GM20000 (cell line): Measurements from ENCODE around the gene SEC31A.

ENCODE experiments used
- DNase-seq: peaks from one replicate; pipeline ENCODE4 v3.0.0; 2012; ENCODE audit warnings: low spot score
- TF ChIP-seq, protein P1 (sequence below): IDR thresholded peaks from 2 replicates; pipeline ENCODE4 v1.5.1; 2012; ENCODE audit warnings: mild to moderate bottlenecking, control low read depth; ENCODE audit errors: extremely low read depth, missing control alignments

SEC31A gene

DNA sequence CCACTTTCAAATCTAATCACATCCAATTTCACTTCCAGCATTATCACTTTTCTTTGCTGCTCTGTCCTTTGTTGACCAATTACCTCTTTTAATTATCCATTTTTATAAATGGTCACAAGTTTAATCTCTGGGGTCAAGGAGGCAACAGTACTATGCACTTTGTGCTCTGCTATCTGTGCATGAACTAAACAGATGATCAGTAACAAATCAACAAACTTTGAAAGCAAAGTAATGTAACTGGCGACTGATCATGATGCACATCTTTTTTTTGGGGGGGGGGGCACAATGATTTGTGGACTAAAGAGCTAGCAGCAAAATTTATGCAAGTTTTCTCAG, 1.5 kb upstream of the SEC31A start:
- DNase-seq = no peak
- TF ChIP-seq, protein P1, sequence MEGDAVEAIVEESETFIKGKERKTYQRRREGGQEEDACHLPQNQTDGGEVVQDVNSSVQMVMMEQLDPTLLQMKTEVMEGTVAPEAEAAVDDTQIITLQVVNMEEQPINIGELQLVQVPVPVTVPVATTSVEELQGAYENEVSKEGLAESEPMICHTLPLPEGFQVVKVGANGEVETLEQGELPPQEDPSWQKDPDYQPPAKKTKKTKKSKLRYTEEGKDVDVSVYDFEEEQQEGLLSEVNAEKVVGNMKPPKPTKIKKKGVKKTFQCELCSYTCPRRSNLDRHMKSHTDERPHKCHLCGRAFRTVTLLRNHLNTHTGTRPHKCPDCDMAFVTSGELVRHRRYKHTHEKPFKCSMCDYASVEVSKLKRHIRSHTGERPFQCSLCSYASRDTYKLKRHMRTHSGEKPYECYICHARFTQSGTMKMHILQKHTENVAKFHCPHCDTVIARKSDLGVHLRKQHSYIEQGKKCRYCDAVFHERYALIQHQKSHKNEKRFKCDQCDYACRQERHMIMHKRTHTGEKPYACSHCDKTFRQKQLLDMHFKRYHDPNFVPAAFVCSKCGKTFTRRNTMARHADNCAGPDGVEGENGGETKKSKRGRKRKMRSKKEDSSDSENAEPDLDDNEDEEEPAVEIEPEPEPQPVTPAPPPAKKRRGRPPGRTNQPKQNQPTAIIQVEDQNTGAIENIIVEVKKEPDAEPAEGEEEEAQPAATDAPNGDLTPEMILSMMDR = no peak

DNA sequence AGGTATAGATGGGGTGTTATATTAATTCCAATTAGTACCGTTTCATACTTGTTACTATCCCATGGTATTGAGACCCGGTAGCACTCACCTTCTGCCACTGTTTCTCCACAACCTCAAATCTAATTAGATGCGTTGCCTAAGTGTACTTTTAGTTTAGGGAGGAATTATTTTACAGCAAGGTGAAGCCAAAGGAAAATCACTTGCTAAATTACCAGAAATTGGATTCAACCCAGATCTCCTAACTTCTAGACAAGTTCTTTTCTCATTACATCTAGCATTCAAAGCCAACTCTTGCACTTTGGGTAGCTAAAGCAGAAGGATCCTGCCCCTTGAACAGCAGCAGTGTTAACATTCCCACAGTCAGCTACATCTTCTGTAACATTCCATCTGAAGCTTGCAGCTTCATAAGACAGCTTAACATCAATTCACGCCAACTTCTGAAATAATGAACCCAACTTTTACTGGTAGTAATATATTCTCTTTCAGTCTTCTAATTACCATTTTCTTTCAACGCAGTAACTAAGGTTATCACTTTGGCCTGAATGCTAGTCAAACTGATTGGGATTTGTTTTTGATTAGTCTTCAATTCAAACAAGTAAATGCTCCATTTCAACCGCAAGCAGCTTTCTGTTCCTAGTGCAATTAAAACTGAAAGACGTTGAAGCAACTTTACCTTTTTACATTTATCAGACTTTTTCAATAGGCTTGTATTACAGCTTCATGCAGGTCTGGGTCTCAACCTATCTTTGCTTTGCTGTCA, 934 bp upstream of the SEC31A start:
- no peak for DNase-seq
- TF ChIP-seq, protein P1 = no peak

DNA sequence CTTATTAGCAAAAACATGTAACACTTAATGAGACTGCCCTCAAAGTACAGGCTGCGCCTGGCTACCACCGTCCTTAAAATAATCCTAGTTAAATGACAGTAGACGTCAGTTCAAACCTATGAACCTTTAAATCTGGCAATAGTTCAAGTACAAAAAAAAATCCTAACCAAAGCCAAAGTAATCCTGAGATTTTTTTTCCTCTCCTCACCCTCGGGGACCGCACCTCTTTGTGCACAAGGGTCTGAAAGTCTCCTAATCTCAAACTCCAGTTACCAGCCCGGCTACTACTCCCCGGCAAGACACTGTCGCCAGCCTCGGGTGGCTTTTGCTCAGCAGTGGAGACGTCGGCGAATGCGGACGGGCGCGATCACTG, 439 bp downstream of the SEC31A start:
- TF ChIP-seq, protein P1 = no peak
- DNase-seq = no peak

DNA sequence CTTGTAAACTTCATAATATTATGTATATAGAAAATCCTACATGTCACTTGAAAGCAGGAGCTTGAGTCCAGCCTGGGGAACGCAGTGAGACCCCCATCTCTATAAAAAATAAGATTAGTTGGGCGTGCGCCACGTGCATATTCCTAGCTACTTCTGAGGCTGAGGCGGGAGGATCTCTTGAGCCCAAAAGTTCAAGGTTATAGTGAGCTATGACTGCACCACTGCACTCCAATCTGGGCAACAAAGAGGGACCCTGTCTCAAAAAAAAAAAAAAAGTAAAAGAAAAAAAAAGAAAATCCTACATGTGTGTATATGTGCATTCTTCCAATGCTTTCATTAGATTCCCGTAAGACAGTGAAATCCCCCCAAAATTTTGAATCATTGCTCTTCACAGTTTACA, 1.7 kb downstream of the SEC31A start:
- DNase-seq = no peak

DNA sequence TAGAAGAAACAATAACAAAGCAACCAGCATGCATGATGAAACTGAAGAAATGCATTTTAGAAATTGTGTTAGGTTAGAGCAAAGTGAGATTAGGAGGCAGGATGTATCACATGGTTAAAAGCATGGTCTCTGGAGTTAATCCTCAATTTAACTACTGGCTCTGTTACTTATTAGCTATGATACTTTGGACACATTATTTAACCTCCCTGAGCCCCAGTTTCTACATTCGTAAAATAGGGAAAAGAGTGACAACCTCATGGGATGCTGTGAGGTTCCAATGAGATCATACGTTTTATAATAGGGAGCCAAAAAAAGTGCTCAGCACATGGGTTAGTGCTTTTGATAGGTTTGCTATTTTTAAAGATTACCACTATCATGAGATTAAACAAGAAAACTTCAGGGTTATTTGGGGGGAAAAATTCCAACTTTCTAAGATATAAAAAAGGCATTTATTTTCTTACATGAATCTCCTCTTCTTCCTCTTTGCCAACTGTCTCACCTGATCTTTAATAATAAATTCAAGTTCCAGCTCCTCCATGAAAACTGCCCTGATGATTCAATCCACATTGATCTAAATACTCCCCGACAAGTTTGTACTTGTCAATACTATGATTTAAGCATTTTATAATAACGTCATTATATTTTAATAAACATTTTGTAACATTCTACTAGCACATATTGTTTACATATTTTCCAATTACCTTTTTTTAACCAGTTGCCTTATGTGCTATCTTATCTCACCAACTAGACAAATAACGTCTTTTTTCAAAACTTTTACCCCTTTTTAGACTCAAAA, 4.6 kb downstream of the SEC31A start:
- DNase-seq = no peak
- TF ChIP-seq, protein P1 = no peak

More for the DNA sequence above, 1.7 kb downstream of the SEC31A start:
- TF ChIP-seq, protein P1 = no peak

DNA sequence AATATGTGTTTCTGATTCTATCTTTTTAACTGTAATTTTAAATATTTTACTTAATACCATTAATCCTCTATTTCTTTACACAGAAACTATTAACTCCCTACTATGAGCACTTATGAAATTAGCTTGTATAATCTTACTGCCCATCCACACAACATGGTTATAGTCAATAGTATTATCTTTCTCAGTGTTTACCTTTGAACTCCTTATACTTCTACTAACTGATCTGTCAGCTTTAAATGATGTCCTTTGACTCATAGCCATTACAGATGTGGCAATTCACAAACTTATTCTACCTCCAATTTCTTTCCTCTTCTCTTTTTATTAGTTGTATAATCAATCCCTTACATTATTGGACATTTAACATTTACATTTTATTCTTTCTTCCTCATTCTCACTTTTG, 5.5 kb downstream of the SEC31A start:
- no peak for DNase-seq
- TF ChIP-seq, protein P1 = no peak

DNA sequence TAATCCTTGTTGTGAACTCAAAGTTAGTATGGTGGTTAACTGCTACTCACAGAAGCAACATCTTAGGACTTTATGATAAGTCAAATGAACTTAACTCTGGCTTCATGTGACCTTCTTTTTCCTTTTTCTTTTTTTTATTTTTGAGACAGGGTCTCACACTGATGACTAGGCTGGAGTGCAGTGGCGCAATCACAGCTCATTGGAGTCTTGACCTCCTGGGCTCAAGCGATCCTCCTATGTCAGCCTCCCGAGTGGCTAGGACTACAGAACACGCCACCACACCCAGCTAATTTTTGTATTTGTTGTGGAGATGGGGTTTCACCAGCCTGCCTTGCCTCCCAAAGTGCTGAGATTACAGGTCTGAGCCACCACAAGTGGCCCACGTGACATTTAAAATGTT, 22.4 kb downstream of the SEC31A start:
- TF ChIP-seq, protein P1 = no peak
- no peak for DNase-seq
